Pulmonary artery endothelial cell (primary cell): ENCODE results near the gene RAB40C. TPM values are rescaled to one million over a fixed set of nuclear protein-coding genes. Genes with fewer than 3 reads are reported as not detected.

Experiments
- DNase-seq: peaks from one replicate; pipeline ENCODE4 v3.0.0-alpha.2; 2011; ENCODE audit warnings: low read depth, low spot score
- total RNA-seq: library from RNA; depleted of rRNA; stranded (reverse); fragments of >200 nt; gene quantifications from 2 replicates; pipeline ENCODE4 v1.2.3, GENCODE V29; 2014

Gene RAB40C
- total RNA-seq, 1 donor from 2014 or later, result 11.9 TPM

GRCh38 chr16:666572-666971 is 76.7 kb downstream of the RAB40C start:
- no peak for DNase-seq

DNA sequence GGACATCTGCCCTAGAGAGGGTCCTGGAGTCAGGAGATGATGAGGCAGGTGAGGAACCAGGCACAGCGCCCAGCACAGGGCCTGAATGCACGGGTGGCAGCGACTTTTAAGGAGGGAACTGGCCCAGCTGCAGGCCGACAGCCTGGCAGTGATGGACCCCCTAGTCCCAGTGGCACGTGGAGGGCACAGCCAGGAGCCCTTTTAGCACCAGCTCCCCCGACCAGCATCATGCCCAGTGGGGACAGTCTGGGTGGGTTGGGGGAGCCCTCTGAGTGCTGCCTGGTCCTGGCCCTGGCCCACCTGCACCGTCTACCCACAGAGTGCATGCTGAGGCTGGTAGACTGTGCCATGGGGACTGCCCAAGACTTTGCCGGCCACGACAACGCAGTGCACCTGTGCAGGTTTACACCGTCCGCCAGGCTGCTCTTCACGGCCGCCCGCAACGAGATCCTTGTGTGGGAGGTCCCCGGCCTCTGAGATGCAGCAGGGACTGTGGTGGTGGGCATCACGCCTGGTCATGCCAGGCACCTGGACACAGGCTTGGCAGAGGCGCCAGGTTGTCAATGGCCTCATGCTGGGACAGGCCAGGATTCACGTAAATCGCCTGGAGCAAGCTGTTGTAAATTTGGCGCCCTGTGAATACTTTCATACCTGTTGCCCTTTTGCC is 77.4 kb downstream of the RAB40C start:
- no peak for DNase-seq

DNA sequence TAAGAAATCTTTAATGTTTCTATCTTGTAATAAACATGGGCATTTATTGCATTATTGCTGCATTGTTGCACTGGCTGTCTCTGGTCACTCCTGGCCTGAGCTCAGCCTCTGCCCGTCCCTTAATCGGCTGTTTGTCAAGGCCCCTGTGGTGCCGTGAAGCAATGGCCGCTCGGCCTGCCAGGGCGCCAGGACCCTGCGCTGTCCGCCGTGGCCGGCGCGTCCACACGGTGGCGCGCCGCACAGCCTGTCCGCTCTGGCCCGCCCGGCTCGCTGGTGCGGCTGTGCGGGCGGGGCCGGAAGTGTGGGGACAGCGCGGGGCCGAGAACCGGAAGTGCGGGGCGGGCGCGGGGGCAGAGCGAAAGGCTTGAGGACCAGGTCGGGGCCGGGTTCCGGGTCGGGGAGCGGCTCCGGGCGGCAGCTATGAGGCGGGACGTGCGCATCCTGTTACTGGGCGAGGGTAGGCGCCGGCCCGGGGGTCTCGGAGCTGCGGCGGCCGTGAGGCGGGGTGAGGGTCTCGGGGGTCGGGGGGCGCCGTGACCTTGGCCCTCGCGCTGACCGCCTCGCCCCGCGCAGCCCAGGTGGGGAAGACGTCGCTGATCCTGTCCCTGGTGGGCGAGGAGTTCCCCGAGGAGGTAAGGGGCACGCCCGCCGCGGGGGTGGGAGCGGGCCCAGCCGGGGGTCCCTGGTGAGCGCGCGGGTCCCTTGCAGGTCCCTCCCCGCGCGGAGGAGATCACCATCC is 78.1 kb downstream of the RAB40C start, which contains the start of gene RHOT2:
TSS of gene RHOT2 (plus strand) at position 353 of the 739 bp plus-strand sequence. CDS start at position 421, 68 bp downstream.
- peak; percentile 44 for DNase-seq

GRCh38 chr16:668519-669171 is 78.8 kb downstream of the RAB40C start:
- DNase-seq, result no peak

DNA sequence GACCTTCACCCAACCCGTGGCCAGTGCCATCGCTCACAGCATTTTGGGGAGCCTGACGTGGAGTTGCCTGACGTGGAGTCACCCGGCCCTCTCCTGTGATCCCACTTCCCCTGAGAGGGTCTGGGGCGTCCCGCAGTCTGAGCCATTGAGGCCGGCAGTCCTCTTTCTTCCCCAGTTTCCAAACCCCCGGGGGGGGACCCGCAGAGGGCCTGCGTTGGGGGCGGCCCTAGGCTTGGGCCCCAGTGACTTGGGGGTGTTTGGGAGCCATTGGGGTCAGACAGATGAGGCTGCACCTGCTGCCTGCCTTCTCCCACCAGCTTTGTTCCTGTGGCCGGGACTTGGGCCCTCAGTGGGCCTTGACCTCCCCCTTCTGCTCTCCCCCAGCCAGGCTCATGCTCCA is 79.8 kb downstream of the RAB40C start:
- no peak for DNase-seq

GRCh38 chr16:670485-671352 is 80.9 kb downstream of the RAB40C start:
- no peak for DNase-seq

DNA sequence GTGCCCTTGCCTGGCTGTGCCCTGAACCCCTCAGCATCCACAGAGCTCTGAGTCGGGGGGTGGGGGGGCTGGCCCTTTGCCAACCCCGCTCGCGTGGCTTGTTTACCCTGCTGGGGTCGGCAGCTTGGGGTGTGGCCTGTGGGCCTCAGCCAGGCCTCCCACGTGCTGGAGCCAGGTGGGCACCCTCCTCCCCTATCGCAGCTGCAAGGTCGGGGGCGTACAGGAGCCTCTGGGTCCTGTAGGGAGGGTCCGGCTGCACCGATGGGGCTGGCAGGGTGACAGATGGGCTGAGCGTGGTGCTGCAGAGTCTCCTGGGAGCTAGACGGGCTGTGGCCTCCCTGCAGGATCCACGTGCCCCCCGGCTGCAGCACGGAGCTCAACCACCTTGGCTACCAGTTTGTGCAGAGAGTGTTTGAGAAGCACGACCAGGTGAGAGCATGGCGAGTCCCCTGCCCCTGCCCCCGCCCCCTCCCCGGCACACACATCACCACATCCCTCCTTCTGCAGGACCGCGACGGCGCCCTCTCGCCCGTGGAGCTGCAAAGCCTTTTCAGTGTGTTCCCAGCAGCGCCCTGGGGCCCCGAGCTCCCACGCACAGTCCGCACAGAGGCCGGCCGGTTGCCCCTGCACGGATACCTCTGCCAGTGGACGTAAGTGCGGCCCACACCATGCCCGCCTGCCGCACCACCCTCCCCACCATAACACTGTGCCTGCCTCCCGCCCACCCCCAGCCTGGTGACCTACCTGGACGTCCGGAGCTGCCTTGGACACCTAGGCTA is 81.7 kb downstream of the RAB40C start:
- no peak for DNase-seq

GRCh38 chr16:672371-672770 is 82.5 kb downstream of the RAB40C start:
- DNase-seq, result no peak

GRCh38 chr16:672851-673250 is 83.0 kb downstream of the RAB40C start:
- no peak for DNase-seq

GRCh38 chr16:673399-673991 is 83.6 kb downstream of the RAB40C start:
- DNase-seq, result no peak

GRCh38 chr16:674214-674881 is 84.5 kb downstream of the RAB40C start:
- no peak for DNase-seq

DNA sequence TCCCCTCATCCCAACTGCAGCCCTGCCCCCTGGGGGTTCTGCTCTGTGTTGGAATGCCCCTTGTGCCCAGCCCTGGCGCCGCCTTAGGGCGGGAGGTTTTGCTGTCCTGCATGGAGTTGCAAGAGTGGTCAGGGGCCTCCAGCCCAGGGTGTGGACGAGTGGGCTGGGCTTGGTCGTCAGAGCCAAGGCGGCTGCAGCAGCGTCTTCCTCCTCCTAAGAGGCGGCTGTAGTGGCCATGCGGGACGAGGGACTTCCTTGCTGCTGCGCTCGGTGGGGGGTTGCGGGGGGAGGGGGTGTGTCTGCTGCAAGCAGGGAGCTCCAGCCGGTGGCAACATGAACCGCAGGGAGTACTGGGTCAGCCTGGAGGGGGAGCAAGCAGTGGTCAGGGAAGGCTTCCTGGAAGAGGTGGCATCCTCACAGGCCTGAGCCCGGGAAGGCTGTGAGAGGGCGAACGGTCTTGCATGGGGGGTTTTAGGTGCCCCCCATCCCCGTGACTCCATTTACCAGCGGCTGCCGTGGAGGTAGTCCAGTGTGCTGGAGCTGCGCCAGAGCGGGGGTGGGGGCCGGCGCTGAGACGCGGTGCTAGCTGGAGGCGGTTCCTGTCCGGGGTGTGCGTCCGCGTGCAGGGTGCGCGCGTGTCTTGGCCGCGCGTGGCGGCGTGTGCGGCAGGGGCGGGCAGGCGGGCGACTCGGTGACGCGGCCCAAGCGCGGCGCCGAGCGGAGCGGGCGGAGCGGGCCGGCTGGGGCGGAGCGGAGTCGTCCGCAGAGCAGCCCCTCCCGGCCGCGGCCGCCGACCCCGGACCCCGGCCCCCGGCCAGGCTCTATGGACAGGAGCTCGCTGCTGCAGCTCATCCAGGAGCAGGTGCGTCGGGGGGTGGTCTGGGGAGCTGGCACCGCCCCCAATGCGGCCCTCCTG is 85.4 kb downstream of the RAB40C start, which contains the start of gene RHBDL1:
TSS of gene RHBDL1 (plus strand) at position 704 of the 916 bp plus-strand sequence. CDS start at position 824, 120 bp downstream.
- DNase-seq, result no peak

DNA sequence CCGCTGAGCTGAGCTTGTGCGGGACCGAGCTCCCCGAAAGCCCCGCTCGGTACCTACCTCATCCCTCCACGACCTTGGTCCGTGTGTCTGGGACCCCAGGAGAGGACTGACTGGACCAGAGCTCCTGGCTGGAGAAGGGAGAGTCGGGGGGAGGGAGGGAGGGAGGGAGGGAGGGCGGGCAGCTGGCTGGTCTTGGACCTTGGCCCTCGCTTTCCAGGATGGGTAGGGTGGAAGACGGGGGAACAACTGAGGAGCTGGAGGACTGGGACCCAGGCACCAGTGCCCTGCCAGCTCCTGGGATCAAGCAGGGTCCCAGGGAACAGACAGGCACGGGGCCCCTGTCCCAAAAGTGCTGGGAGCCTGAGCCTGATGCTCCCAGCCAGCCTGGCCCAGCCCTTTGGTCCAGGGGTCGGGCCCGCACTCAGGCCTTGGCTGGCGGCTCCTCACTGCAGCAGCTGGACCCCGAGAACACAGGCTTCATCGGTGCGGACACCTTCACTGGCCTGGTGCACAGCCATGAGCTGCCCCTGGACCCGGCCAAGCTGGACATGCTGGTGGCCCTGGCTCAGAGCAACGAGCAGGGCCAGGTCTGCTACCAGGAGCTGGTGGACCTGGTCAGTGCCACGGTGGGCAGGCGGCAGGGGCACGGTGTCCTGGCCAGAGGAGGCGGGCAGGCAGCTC is 86.2 kb downstream of the RAB40C start:
- no peak for DNase-seq

- DNase-seq, result no peak
Measured at GRCh38 chr16:676565-676902, 86.7 kb downstream of the RAB40C start.

GRCh38 chr16:676913-677312 is 87.0 kb downstream of the RAB40C start:
- no peak for DNase-seq

DNA sequence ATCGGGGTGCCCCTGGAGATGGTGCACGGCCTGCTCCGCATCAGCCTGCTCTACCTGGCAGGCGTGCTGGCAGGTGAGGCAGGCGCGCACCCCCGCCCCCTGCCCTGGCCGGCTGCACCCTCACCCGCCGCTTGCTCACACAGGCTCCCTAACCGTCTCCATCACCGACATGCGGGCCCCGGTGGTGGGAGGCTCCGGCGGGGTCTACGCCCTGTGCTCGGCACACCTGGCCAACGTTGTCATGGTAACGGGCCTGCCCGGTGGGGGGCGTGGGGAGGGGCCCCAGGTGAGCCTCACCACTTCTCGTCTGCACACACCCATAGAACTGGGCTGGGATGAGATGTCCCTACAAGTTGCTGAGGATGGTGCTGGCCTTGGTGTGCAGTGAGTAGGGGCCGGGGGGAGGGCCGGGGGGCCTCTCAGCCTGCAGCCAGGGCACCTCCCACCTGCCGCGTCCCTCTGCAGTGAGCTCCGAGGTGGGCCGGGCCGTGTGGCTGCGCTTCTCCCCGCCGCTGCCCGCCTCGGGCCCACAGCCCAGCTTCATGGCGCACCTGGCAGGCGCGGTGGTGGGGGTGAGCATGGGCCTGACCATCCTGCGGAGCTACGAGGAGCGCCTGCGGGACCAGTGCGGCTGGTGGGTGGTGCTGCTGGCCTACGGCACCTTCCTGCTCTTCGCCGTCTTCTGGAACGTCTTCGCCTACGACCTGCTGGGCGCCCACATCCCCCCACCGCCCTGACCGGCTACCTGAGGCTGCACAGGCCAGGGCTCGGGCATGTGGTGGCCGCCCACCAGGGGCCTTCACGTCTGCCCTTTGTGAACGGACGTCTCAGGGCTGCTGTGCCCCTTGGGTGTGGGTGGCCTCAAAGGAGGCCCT is 87.7 kb downstream of the RAB40C start:
- DNase-seq, result no peak
